Diencephalon (tissue), 1 donor: Measurements from ENCODE around the gene GLP1R. TPM values are rescaled to one million over a fixed set of nuclear protein-coding genes. Genes with fewer than 3 reads are reported as not detected.

Experiments used
- total RNA-seq: library from RNA; depleted of rRNA; stranded (reverse); fragments of >200 nt; gene quantifications from one replicate; pipeline ENCODE4 v1.2.3, GENCODE V29; 2014

The GLP1R gene
- 1.6 TPM for total RNA-seq

DNA sequence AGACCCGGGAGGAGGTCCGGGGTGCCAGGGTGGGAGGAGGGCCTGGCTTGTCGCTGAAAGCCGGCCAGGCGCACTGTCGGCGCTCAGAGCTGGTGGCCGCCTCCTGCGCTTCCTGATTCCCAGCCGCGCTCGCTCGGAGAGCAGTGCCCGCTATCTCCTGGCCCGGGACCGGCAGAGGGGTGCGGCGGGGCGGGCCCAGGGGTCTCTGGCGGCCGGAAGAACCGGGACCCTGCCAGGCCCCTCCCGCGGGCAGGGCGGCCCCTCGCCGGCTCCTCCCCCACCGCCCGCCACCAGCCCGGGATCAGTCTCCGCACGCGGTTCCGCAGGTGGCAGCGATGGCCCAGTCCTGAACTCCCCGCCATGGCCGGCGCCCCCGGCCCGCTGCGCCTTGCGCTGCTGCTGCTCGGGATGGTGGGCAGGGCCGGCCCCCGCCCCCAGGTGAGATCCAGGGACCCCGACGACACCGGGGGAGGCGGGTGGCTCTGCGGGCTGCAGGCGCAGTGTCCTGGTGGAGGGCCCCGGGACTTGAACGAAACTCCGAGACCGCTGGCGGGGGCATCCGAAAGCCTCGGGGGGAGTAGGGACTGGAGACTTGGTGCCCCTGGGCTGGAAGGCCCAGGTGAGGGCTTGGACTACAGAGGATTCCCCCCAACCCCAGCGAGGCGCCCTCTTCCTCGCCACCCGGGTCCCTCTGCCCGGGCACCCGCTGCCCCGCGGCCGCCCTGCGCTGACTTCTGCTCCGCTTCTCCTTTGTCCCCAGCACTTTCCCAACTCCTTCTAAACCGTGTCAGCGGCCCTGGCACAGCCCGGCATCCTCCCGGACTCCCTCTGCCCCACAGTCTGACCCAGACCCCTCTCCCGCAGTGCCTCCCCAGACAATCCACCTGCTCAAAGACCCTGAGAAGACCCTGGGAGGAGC lies at the start of gene GLP1R:
Gene GLP1R, plus strand, starts transcription at position 301 of the 919 bp plus-strand sequence. Its CDS starts 60 bp downstream, at position 361.

GRCh38 chr6:39114704-39115599 lies 66.4 kb downstream of the GLP1R start, which contains the start of gene SAYSD1:
TSS of gene SAYSD1 (minus strand) at chr6:39115186. CDS start at chr6:39115089, 97 bp downstream.

Other genes starting within 250 kb of the GLP1R start
- gene SAYSD1, start 66.4 kb downstream of the GLP1R start, total RNA-seq, result 29.3 TPM
- not detected for gene KCNK5, start 180.7 kb downstream of the GLP1R start, total RNA-seq